Body of pancreas (tissue), 4 donors: ENCODE measurements around the gene PRRT1. TPM values are rescaled to one million over a fixed set of nuclear protein-coding genes. Genes with fewer than 3 reads are reported as not detected.

Experiments
- ATAC-seq: fragments of 150-250 bp; one replicate; pipeline ENCODE4 v1.9.1; 2016
- DNase-seq, 4 donors: peaks; one replicate each; pipeline ENCODE4 v3.0.0-alpha.2; 2019
- H3K27ac ChIP-seq, 4 donors: fragments of 200-600 bp; sonication (generic); 1 replicate in 3 of 4; 2 replicates in 1 of 4; pipeline versions ENCODE4 v1.5.1 to v1.6.1; 2016 to 2019; ENCODE audit warnings: mild to moderate bottlenecking in 1 of 4, mixed read lengths in 1 of 4, moderate library complexity in 1 of 4
- H3K27me3 ChIP-seq, 2 donors: fragments of 200-600 bp; sonication (generic); one replicate each; pipeline ENCODE4 v1.6.0; 2016; ENCODE audit warnings: mild to moderate bottlenecking in 1 of 2
- H3K36me3 ChIP-seq, 2 donors: fragments of 200-600 bp; sonication (generic); replicated peaks in 1 of 2; 2 replicates each; pipeline ENCODE4 v1.5.1; 2016; ENCODE audit warnings: low read depth in 2 of 2; ENCODE audit not compliant: insufficient read depth in 1 of 2
- H3K4me1 ChIP-seq: fragments of 200-600 bp; sonication (generic); one replicate; pipeline ENCODE4 v1.6.0; 2016
- H3K4me3 ChIP-seq, 2 donors: fragments of 200-600 bp; sonication (generic); 1 replicate in 1 of 2; 2 replicates in 1 of 2; pipeline ENCODE4 v1.5.1; 2016 to 2019
- H3K9me3 ChIP-seq, 3 donors: fragments of 200-600 bp; sonication (generic); 1 replicate in 2 of 3; 2 replicates in 1 of 3; pipeline ENCODE4 v1.5.1; 2016
- POLR2A ChIP-seq, 3 donors: fragments of 450-650 bp; IDR thresholded peaks; one replicate each; pipeline ENCODE4 v1.6.1; 2016; ENCODE audit warnings: antibody characterized with exemption in 3 of 3, mild to moderate bottlenecking in 2 of 3
- whole genome bisulfite sequencing, 2 donors: methylation state at CpG; one replicate each; pipeline ENCODE4 v1.1.5; 2017; 5-methylcytosine and 5-hydroxymethylcytosine counted together
- intact Hi-C: fragments of 100-400 bp; cut with DNase I; formaldehyde crosslinking; loops from one replicate; pipeline ENCODE4 v1.15.1; 2023
- total RNA-seq, 2 donors: library from RNA; depleted of rRNA; stranded (reverse); fragments of >200 nt; gene quantifications; one replicate each; pipeline ENCODE4 v1.1.0, GENCODE V29; 2016
- TF ChIP-seq, protein P1 (sequence below), 7 experiments: fragments of 450-650 bp in 4 of 7; fragments of 200-600 bp in 3 of 7; sonication (generic) in 3 of 7; IDR thresholded peaks; one replicate each; pipeline ENCODE4 v1.5.1; 2016 to 2019; ENCODE audit warnings: antibody characterized with exemption in 7 of 7

PRRT1 gene
- total RNA-seq, 2 donors from 2014 or later = not detected

DNA sequence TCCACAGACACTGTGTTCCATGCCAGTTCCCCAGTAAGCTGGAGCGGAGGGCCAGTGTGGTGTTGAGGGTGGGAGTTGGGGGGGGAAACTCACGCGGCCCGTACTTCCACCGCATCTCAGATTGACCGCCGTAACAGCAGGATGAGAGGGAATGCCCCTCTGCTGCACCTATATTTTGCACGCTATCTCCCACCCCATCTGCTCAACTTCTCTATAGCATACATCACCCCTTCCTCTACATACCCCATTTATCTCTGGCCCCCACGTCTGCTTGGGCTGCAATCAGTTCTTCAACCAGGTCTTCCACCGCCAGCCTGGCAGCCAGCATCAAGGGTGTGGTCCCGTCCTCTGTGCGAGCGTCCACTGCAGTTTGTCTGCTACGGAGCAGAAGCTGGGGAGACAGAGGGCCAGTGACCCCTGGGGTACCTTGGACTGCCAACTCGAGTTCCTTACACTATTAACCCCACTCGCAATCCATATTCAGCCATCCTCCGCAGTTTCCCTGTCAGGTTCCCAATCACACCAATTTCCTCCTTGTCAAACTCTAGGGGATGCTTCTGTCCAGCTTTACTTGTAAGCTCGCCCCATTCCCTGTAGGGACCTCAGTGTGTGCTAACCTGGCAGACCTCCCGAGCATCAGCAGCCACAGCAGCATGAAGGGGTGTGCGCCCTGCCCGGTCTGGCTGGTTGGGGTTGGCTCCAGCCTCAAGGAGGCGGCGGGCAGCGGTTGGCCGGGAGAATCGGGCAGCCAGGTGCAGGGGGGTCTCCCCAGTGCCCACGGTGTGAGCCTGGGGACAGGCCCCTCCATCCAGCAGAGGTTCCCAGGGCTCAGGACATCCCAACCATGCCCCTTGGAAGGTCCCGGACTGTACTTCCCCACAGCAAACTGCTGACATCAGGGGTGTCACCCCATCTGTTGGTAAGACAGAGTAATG, 45.2 kb upstream of the PRRT1 start:
- no peak for TF ChIP-seq POLR2A (IDR thresholded peaks at IDR 0.05)
- TF ChIP-seq, protein P1, sequence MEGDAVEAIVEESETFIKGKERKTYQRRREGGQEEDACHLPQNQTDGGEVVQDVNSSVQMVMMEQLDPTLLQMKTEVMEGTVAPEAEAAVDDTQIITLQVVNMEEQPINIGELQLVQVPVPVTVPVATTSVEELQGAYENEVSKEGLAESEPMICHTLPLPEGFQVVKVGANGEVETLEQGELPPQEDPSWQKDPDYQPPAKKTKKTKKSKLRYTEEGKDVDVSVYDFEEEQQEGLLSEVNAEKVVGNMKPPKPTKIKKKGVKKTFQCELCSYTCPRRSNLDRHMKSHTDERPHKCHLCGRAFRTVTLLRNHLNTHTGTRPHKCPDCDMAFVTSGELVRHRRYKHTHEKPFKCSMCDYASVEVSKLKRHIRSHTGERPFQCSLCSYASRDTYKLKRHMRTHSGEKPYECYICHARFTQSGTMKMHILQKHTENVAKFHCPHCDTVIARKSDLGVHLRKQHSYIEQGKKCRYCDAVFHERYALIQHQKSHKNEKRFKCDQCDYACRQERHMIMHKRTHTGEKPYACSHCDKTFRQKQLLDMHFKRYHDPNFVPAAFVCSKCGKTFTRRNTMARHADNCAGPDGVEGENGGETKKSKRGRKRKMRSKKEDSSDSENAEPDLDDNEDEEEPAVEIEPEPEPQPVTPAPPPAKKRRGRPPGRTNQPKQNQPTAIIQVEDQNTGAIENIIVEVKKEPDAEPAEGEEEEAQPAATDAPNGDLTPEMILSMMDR (IDR thresholded peaks at IDR 0.05) = no peak
- Histone ChIP-seq H3K4me1 (peaks cover 20% of the 10 kb centered on the region), H3K27me3 (no peaks in the 10 kb centered on the region), H3K27ac (peak overlapping the region; percentile 95 to 100 (median 99)), H3K4me3 (peak overlapping the region in 1 of 2 donors; percentile 10), H3K36me3 (no peaks in the 10 kb centered on the region), H3K9me3 (no peaks in the 10 kb centered on the region)
- peak in 1 of 4 donors; percentile 39 for DNase-seq
- ATAC-seq = no peak
- 21 to 24% methylated on average over 20 to 27 of the region's 28 CpGs for WGBS, 2 donors
- intact Hi-C loops = no loop called here

DNA sequence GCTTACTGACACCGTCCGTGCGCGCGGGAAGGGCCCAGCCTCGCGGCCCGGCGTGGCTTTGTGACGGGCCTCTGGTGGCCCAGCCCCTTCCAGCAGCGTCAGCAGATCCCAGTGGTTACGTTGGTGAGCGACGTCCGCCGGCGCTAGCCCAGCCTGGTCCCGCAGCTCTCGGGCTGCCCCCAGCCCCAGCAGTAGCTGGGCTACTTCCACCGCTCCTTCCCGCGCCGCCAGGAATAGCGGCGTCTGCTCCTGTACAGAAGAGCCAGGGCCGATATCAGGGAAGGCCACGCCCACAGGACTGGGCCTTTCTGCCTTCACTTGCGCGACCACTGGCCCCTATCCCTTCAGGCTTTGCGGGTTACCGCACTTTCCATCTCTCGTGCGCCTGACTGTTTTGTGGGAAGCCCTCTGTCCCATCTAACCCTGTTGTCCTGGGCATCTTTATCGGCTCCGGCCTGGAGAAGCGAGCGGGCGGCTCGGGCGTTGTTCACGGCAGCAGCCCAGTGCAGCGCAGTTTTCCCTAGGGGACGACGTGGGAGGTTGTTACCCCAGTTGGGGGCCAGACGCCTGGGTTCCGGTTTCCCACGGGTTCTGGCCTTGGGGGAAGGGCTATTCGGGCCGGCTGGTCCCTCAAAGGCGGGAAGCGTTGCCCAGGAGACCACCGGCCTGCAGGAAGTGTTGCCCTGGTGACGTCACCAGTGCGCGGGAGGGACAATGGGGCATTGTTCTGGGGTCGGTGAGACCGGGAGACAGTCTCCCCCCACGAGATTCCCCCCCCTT, 44.4 kb upstream of the PRRT1 start:
- Histone ChIP-seq H3K27me3 (no peaks in the 10 kb centered on the region), H3K4me1 (peaks cover 21% of the 10 kb centered on the region), H3K36me3 (no peaks in the 10 kb centered on the region), H3K27ac (peak overlapping the region; percentile 95 to 100 (median 99)), H3K9me3 (no peaks in the 10 kb centered on the region), H3K4me3 (peak overlapping the region; percentile 10 to 61)
- ATAC-seq = peak; percentile 34
- peak; percentile 87 to 93 (median 90) for DNase-seq
- TF ChIP-seq, protein P1 (IDR thresholded peaks at IDR 0.05) = peak in 1 of 7 experiments; percentile 9
- peak; percentile 97 to 99 (median 99) for TF ChIP-seq POLR2A (IDR thresholded peaks at IDR 0.05)
- intact Hi-C loops = no loop called here
- 0% methylated on average over 2 to 58 of the region's 58 CpGs for WGBS, 2 donors

DNA sequence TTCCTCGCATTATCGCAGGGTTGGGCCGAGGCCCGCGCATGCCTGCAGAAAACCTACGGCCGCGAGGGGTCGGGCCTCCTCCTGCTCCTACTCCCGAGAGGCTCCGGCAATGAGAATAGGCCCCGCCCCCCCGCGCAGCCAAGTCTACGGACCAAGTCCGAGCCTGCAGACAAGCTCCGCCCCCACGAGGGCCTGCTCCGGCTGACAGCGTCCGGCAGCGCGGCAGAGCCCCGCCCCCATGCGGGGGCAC, 43.8 kb upstream of the PRRT1 start:
- intact Hi-C loops = no loop called here
- no peaks in the 10 kb centered on the region for H3K36me3 ChIP-seq
- DNase-seq (peak; percentile 100), ATAC-seq (peak; percentile 90)
- WGBS, 2 donors = 0% methylated on average over 25 of the region's 25 CpGs; no CpG with 5 or more reads in 1 of the 2 donors
- peaks cover 26% of the 10 kb centered on the region for H3K4me1 ChIP-seq
- H3K9me3 ChIP-seq = no peaks in the 10 kb centered on the region
- no peak for TF ChIP-seq POLR2A (IDR thresholded peaks at IDR 0.05)
- TF ChIP-seq, protein P1 (IDR thresholded peaks at IDR 0.05) = peak; percentile 30 to 96 (median 78)
- H3K27me3 ChIP-seq = no peaks in the 10 kb centered on the region
- H3K4me3 ChIP-seq = no peak overlapping the region
- H3K27ac ChIP-seq = peak overlapping the region; percentile 95 to 100 (median 99)

DNA sequence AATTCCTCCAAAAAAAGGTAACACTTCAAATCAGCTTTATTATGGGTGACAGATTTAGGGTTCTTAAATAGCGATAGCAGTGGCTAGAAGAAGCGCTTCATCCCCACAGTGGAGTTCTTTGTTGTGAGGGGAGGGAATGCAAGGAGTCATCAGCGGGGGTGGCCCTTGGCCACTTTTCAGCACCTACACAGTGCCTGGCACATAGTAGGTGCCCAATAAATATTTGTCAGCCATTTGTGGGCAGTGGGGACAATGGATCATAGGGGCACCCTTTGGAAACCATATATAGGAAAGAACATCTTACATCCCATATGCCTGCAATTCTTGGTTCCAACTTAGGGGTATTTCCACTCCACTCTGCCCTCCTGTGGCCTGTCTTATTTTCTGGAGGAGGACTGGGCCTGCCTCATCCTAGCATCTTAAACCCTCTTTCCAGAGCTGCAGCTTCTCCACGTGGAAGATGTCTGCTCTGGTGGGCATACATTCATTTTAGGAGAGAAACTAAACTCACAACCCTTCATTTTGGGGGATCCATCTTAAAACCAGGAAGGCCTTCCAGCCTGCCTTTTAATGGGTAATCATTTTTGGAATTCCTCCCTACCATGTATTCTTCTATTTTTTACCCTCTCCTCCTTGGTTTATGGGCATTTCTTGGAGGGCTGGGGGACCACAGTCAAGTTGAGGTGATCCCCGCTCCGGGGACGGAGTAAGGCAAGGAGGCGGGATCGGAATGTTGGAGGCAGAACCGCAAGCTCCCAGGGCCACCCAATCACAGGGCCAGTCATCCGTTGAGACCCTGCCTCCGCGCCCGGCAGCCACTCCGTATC, 43.3 kb upstream of the PRRT1 start:
- WGBS, 2 donors = 15 to 18% methylated on average over 13 to 15 of the region's 15 CpGs
- H3K4me1 ChIP-seq = peaks cover 28% of the 10 kb centered on the region
- peak overlapping the region; percentile 74 to 100 (median 88) for H3K27ac ChIP-seq
- no peaks in the 10 kb centered on the region for H3K36me3 ChIP-seq
- no peak overlapping the region for H3K4me3 ChIP-seq
- no peaks in the 10 kb centered on the region for H3K27me3 ChIP-seq
- intact Hi-C loops = no loop called here
- H3K9me3 ChIP-seq = no peaks in the 10 kb centered on the region
- peak in 3 of 4 donors; percentile 41 to 54 (median 51) for DNase-seq
- TF ChIP-seq, protein P1 (IDR thresholded peaks at IDR 0.05) = peak in 4 of 7 experiments; percentile 47 to 56 (median 52)
- no peak for TF ChIP-seq POLR2A (IDR thresholded peaks at IDR 0.05)
- no peak for ATAC-seq
